ENCODE measurements around the gene PRR3. TPM values are rescaled to one million over a fixed set of nuclear protein-coding genes. Genes with fewer than 3 reads are reported as not detected.

The PRR3 gene
- total RNA-seq, 2 experiments from 2014 or later: 16.0 to 22.2 TPM

GRCh38 chr6:30542404-30542725 lies 14.7 kb upstream of the PRR3 start:
- Mint-ChIP-seq H3K27ac (peak overlapping the region; percentile 92), H3K36me3 (ENCODE audit: low read depth) (peaks cover 13% of the 10 kb centered on the region), H3K9me3 (no peaks in the 10 kb centered on the region), H3K4me3 (peak overlapping the region; percentile 73), H3K27me3 (peaks cover 7% of the 10 kb centered on the region), H3K4me1 (peaks cover 38% of the 10 kb centered on the region)
- ChIA-PET POLR2A (interaction anchor here (0.8 to 1.0 kb wide), 2 partner anchors 8 to 48 kb away, joined by 3 to 4 read pairs; no protein-coding TSS in a partner anchor), CTCF (interaction anchor here (1.2 to 8.9 kb wide), 14 partner anchors 10 to 180 kb away, joined by 3 to 113 read pairs (median 10); partner anchors contain the start of gene GNL1)
- peak; percentile 51 for DNase-seq

DNA sequence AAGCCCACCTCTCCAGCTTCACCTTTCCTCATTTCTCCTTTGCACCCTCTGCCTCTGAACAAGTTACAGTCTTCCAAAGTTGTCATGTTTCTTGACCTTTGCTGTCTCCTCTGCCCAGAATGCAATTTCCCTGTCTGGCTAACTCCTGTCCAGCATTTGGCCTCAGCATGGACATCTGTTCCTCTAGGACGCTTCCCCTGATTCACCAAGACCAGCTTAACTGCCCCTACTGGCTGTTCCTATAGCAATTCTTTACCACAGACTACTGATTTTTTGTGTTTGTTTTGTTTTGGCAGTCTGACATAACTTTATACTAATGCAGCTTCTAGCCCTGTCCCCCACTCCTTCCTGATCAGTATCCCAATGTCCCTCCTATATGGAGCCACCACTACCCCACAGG lies 14.2 kb upstream of the PRR3 start:
- ChIA-PET CTCF (interaction anchor here (0.7 to 8.9 kb wide), 13 partner anchors 8 to 179 kb away, joined by 3 to 113 read pairs (median 13); partner anchors contain the start of genes ABCF1, GNL1 and PRR3), POLR2A (no interaction called here)
- H3K4me3 Mint-ChIP-seq: peak overlapping the region; percentile 73
- no peaks in the 10 kb centered on the region for H3K9me3 Mint-ChIP-seq
- H3K27me3 Mint-ChIP-seq: peaks cover 3% of the 10 kb centered on the region
- DNase-seq: no peak
- H3K36me3 Mint-ChIP-seq (ENCODE audit: low read depth): peaks cover 13% of the 10 kb centered on the region
- H3K27ac Mint-ChIP-seq: peak overlapping the region; percentile 92
- peaks cover 37% of the 10 kb centered on the region for H3K4me1 Mint-ChIP-seq

- H3K36me3 Mint-ChIP-seq (ENCODE audit: low read depth): peaks cover 18% of the 10 kb centered on the region
- H3K4me1 Mint-ChIP-seq: peaks cover 35% of the 10 kb centered on the region
- H3K27ac Mint-ChIP-seq: peak overlapping the region; percentile 37
- no peaks in the 10 kb centered on the region for H3K27me3 Mint-ChIP-seq
- H3K4me3 Mint-ChIP-seq: no peak overlapping the region
- no peaks in the 10 kb centered on the region for H3K9me3 Mint-ChIP-seq
- peak; percentile 29 for DNase-seq
- POLR2A ChIA-PET: no interaction called here
- CTCF ChIA-PET: interaction anchor here (0.6 to 8.9 kb wide), 11 partner anchors 9 to 178 kb away, joined by 3 to 113 read pairs (median 8); partner anchors contain the start of genes ABCF1, GNL1 and PRR3
Measured at GRCh38 chr6:30543821-30544220, 13.3 kb upstream of the PRR3 start.

- POLR2A ChIA-PET: no interaction called here
Measured at GRCh38 chr6:30544666-30545272, 12.3 kb upstream of the PRR3 start.

GRCh38 chr6:30547454-30547853 lies 9.6 kb upstream of the PRR3 start:
- H3K9me3 Mint-ChIP-seq: no peaks in the 10 kb centered on the region
- no peak overlapping the region for H3K4me3 Mint-ChIP-seq
- POLR2A ChIA-PET: no interaction called here
- no peaks in the 10 kb centered on the region for H3K27me3 Mint-ChIP-seq
- CTCF ChIA-PET: interaction anchor here (1.1 to 8.9 kb wide), 4 partner anchors 15 to 125 kb away, joined by 3 to 113 read pairs (median 6); partner anchors contain the start of gene DHX16
- peaks cover 45% of the 10 kb centered on the region for H3K36me3 Mint-ChIP-seq (ENCODE audit: low read depth)
- DNase-seq: no peak
- no peak overlapping the region for H3K27ac Mint-ChIP-seq
- peaks cover 23% of the 10 kb centered on the region for H3K4me1 Mint-ChIP-seq

More at GRCh38 chr6:30544666-30545272, 12.3 kb upstream of the PRR3 start:
- CTCF ChIA-PET: interaction anchor here (0.7 to 8.9 kb wide), 17 partner anchors 11 to 542 kb away, joined by 3 to 113 read pairs (median 6); partner anchors contain the start of genes ABCF1, GNL1 and PRR3
- peak; percentile 43 for DNase-seq
- no peaks in the 10 kb centered on the region for H3K27me3 Mint-ChIP-seq
- no peaks in the 10 kb centered on the region for H3K9me3 Mint-ChIP-seq
- H3K36me3 Mint-ChIP-seq (ENCODE audit: low read depth): peaks cover 24% of the 10 kb centered on the region
- H3K4me1 Mint-ChIP-seq: peaks cover 35% of the 10 kb centered on the region
- peak overlapping the region; percentile 43 for H3K27ac Mint-ChIP-seq
- H3K4me3 Mint-ChIP-seq: no peak overlapping the region

DNA sequence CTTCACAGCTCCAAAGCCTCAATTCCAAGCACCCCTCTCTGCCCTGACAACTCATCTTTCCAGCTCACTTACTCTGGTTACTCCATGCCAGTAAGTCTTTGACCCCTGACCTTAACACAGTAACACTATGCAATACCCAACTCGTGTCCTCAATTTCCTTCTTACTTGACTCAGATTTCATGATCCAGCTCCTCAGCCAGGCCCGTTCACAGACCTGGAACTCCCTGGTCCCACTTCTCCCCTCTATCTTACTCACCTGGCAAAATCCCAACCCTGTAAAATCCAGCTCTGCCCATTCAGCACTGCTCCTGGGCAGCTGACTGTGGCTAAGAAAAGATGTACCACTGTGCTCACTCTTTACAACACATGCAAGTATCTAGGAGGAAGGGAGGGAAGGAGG lies 8.7 kb upstream of the PRR3 start:
- no peaks in the 10 kb centered on the region for H3K27me3 Mint-ChIP-seq
- no peaks in the 10 kb centered on the region for H3K9me3 Mint-ChIP-seq
- POLR2A ChIA-PET: no interaction called here

DNA sequence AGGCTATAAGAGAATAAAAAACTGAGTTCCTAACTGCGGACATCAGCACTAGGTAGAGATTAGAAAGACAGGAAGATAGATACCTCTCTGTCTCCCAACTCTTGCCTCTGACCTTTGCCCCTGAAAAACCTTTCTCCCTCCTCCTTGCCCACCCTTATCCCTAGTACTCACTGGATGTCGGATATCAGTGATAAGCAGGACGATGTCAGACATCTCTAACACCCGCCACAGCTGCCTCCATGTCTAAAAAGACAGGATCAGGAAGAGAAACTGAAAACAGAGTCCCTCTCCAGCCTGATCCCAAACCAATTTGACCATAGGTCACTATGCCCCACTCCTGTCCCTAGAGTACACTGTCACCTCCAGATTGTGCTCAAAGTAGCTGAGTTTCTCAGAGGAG lies 2.7 kb upstream of the PRR3 start:
- Mint-ChIP-seq H3K27ac (no peak overlapping the region), H3K4me1 (peaks cover 30% of the 10 kb centered on the region), H3K36me3 (ENCODE audit: low read depth) (peaks cover 53% of the 10 kb centered on the region), H3K4me3 (peak overlapping the region; percentile 96), H3K27me3 (no peaks in the 10 kb centered on the region), H3K9me3 (no peaks in the 10 kb centered on the region)
- POLR2A ChIA-PET: no interaction called here
- CTCF ChIA-PET: interaction anchor here (0.7 to 7.0 kb wide), 6 partner anchors 10 to 176 kb away, joined by 3 to 44 read pairs (median 6); no protein-coding TSS in a partner anchor
- no peak for DNase-seq

More for the DNA sequence above, 8.7 kb upstream of the PRR3 start:
- H3K27ac Mint-ChIP-seq: no peak overlapping the region
- peaks cover 52% of the 10 kb centered on the region for H3K36me3 Mint-ChIP-seq (ENCODE audit: low read depth)
- DNase-seq: no peak
- H3K4me1 Mint-ChIP-seq: peaks cover 15% of the 10 kb centered on the region
- CTCF ChIA-PET: interaction anchor here (0.5 to 8.9 kb wide), 7 partner anchors 16 to 182 kb away, joined by 3 to 113 read pairs (median 4); partner anchors contain the start of gene DHX16
- H3K4me3 Mint-ChIP-seq: no peak overlapping the region

GRCh38 chr6:30554962-30555815 lies 1.9 kb upstream of the PRR3 start:
- Mint-ChIP-seq H3K4me3 (peak overlapping the region; percentile 96), H3K4me1 (peaks cover 38% of the 10 kb centered on the region), H3K27ac (peak overlapping the region; percentile 99), H3K27me3 (no peaks in the 10 kb centered on the region), H3K9me3 (no peaks in the 10 kb centered on the region), H3K36me3 (ENCODE audit: low read depth) (peaks cover 49% of the 10 kb centered on the region)
- ChIA-PET CTCF (interaction anchor here (0.6 to 7.0 kb wide), 9 partner anchors 10 to 176 kb away, joined by 3 to 44 read pairs (median 3); no protein-coding TSS in a partner anchor), POLR2A (interaction anchor here (0.7 kb wide), 1 partner anchor 60 kb away, joined by 7 read pairs; no protein-coding TSS in a partner anchor)
- no peak for DNase-seq

DNA sequence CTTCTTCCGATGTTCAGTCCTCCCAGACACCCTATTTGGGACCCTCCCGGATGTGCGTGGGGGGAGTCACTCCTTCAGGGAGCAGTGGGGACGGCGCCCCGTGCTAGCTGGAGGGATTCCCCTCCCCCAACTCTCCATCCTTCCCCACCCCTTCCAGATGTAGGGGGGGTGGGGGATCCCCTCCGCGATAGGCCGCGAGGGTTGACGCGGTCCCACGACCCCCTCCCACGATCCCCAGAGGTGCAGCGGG lies 1.4 kb upstream of the PRR3 start:
- Mint-ChIP-seq H3K27me3 (no peaks in the 10 kb centered on the region), H3K9me3 (no peaks in the 10 kb centered on the region), H3K27ac (peak overlapping the region; percentile 99), H3K4me3 (peak overlapping the region; percentile 96), H3K4me1 (peaks cover 39% of the 10 kb centered on the region), H3K36me3 (ENCODE audit: low read depth) (peaks cover 46% of the 10 kb centered on the region)
- ChIA-PET CTCF (interaction anchor here (0.6 to 7.0 kb wide), 7 partner anchors 11 to 175 kb away, joined by 3 to 44 read pairs (median 5); no protein-coding TSS in a partner anchor), POLR2A (interaction anchor here (0.7 kb wide), 1 partner anchor 59 kb away, joined by 7 read pairs; no protein-coding TSS in a partner anchor)
- no peak for DNase-seq

- peak; percentile 99 for DNase-seq
- peaks cover 39% of the 10 kb centered on the region for H3K4me1 Mint-ChIP-seq
Measured at GRCh38 chr6:30556066-30556905, 809 bp upstream of the PRR3 start, which contains the start of gene GNL1. GNL1 (minus strand) TSS chr6:30556489; CDS start chr6:30556203, 286 bp downstream.

GRCh38 chr6:30557683-30557981 lies 537 bp downstream of the PRR3 start:
- Mint-ChIP-seq H3K9me3 (no peaks in the 10 kb centered on the region), H3K36me3 (ENCODE audit: low read depth) (peaks cover 38% of the 10 kb centered on the region), H3K4me1 (peaks cover 42% of the 10 kb centered on the region), H3K27me3 (no peaks in the 10 kb centered on the region), H3K4me3 (peak overlapping the region; percentile 96), H3K27ac (peak overlapping the region; percentile 99)
- POLR2A ChIA-PET: interaction anchor here (0.6 to 1.7 kb wide), 3 partner anchors 13 to 102 kb away, joined by 3 to 8 read pairs (median 3); partner anchors contain the start of gene ABCF1
- CTCF ChIA-PET: interaction anchor here (1.2 to 6.0 kb wide), 4 partner anchors 12 to 28 kb away, joined by 3 to 44 read pairs (median 4); no protein-coding TSS in a partner anchor
- DNase-seq: no peak

More at GRCh38 chr6:30556066-30556905, 809 bp upstream of the PRR3 start, which contains the start of gene GNL1:
- Mint-ChIP-seq H3K36me3 (ENCODE audit: low read depth) (peaks cover 43% of the 10 kb centered on the region), H3K27me3 (no peaks in the 10 kb centered on the region), H3K4me3 (peak within 1 kb of the TSS; percentile 96), H3K9me3 (no peaks in the 10 kb centered on the region), H3K27ac (peak within 1 kb of the TSS; percentile 99)
- POLR2A ChIA-PET: interaction anchor here (0.7 to 1.7 kb wide), 2 partner anchors 14 to 90 kb away, joined by 3 to 8 read pairs; partner anchors contain the start of gene ABCF1
- CTCF ChIA-PET: interaction anchor here (0.6 to 7.0 kb wide), 6 partner anchors 11 to 531 kb away, joined by 3 to 44 read pairs (median 4); no protein-coding TSS in a partner anchor

DNA sequence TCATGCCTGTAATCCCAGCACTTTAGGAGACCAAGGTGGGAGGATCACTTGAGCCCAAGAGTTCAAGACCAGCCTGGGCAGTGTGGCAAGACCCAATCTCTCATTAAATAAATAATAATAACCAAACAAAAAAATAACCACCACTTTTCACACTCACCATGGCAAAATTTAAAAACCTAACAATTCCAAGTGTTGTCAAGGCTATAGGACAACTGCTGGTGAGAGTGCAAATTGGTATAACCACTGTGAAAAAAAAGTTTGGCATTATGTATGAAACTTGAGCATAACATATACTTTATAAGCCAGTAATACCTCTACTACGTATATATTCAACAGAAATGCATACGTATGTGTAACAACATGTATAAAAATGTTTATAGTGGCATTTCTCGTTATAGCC lies 3.8 kb downstream of the PRR3 start:
- POLR2A ChIA-PET: no interaction called here
- no peak overlapping the region for H3K27ac Mint-ChIP-seq
- CTCF ChIA-PET: interaction anchor here (1.2 kb wide), 1 partner anchor 9 kb away, joined by 4 read pairs; no protein-coding TSS in a partner anchor

More for the DNA sequence above, 3.8 kb downstream of the PRR3 start:
- Mint-ChIP-seq H3K36me3 (ENCODE audit: low read depth) (peaks cover 26% of the 10 kb centered on the region), H3K4me3 (no peak overlapping the region), H3K27me3 (no peaks in the 10 kb centered on the region), H3K4me1 (peaks cover 32% of the 10 kb centered on the region), H3K9me3 (no peaks in the 10 kb centered on the region)
- DNase-seq: no peak
